NCI-H524 (cell line): ENCODE results near the gene HYAL3.
"Not testable (repeated sequence)": the region's sequence is repeated elsewhere in the genome, so short reads cannot be mapped to it uniquely, and the experiment has no call there.

Experiments used
- DNase-seq, 2 experiments: peaks; one replicate each; lab custom pipeline; 2025; lab: John Stamatoyannopoulos, UW

Gene HYAL3

GRCh38 chr3:50290161-50290641, 9.0 kb downstream of the HYAL3 start:
- no peak for DNase-seq

- DNase-seq: no peak
These were observed 10.1 kb downstream of the HYAL3 start for GRCh38 chr3:50289130-50289529.

- no peak for DNase-seq
These were observed 10.7 kb downstream of the HYAL3 start for GRCh38 chr3:50288387-50289007.

GRCh38 chr3:50287262-50287661, 11.9 kb downstream of the HYAL3 start:
- no peak for DNase-seq

- no peak for DNase-seq
These were observed 12.6 kb downstream of the HYAL3 start for GRCh38 chr3:50286322-50287227.

- DNase-seq: not testable (repeated sequence)
These were observed 15.1 kb downstream of the HYAL3 start for GRCh38 chr3:50284121-50284520.

- no peak for DNase-seq
These were observed 19.8 kb downstream of the HYAL3 start for GRCh38 chr3:50279255-50280016.

GRCh38 chr3:50278880-50279224, 20.4 kb downstream of the HYAL3 start, which contains the start of gene LSMEM2:
Gene LSMEM2 (plus strand): TSS chr3:50279087. CDS start chr3:50279114, 27 bp downstream.
- no peak for DNase-seq

GRCh38 chr3:50278123-50278879, 20.9 kb downstream of the HYAL3 start:
- DNase-seq: no peak

- DNase-seq: no peak
These were observed 22.5 kb downstream of the HYAL3 start for GRCh38 chr3:50276762-50277101.

- DNase-seq: no peak
These were observed 23.0 kb downstream of the HYAL3 start for GRCh38 chr3:50275996-50276761.

- DNase-seq: no peak
These were observed 23.8 kb downstream of the HYAL3 start for GRCh38 chr3:50275141-50275995.

- peak; percentile 33 to 56 for DNase-seq
These were observed 24.7 kb downstream of the HYAL3 start for GRCh38 chr3:50274371-50275104.

GRCh38 chr3:50273689-50274065, 25.5 kb downstream of the HYAL3 start:
- no peak for DNase-seq

GRCh38 chr3:50272911-50273688, 26.1 kb downstream of the HYAL3 start:
- peak; percentile 37 to 69 for DNase-seq

GRCh38 chr3:50272538-50272910, 26.7 kb downstream of the HYAL3 start:
- not testable (repeated sequence) for DNase-seq

GRCh38 chr3:50271314-50271936, 27.8 kb downstream of the HYAL3 start:
- no peak for DNase-seq
